HG03520 (cell line): Measurements from ENCODE around the gene ZNF599.
"Not testable (repeated sequence)": the region's sequence is repeated elsewhere in the genome, so short reads cannot be mapped to it uniquely, and the experiment has no call there.

Experiments used
- ATAC-seq: cut with Tn5 transposase; IDR thresholded peaks from one replicate; pipeline ENCODE4 v1.9.1; 2021; ENCODE audit warnings: mild to moderate bottlenecking, moderate library complexity; ENCODE audit not compliant: unreplicated experiment

ZNF599 gene

DNA sequence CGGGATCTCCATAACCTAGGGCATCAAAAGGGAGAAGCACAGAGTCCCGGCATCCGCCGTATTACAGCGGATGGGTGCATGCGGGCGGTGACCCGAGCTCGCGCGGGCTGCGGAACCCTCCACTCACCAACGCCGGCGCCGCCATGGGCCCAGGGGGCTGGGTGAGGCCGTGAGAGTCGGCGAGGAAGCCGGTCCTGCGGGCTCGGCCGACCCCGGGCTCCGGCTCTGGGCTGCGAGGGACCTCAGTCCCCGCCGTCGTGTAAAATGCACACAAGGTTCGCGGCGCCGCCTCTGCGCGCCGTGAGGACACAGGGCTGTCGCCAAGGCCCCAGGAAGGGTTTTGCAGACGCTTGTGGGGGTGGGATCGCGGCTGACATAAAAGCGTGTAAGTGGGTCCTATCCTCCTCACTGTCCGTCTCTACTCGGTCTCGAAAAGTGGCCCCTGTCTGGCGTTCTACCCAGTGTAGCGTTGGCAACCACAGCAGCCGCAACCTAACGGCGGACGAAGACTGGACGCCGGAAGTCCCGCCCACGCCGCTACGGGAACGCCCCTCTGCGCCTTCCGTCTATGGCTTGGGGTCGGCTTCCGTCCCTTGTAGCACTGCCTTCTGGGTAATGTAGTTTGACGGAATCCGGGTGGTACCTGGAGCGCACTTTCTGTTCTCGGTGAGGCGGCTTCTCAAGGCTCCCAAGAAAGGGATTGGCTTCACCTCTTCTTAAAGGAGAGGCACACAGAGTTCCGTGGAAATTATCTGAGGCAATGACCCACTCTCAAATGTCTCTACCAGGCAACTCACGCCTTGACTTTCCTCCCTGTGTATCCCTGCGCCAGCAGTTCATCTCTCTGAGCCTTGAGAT, at the start of gene ZNF599:
Gene ZNF599, minus strand, starts transcription at position 519 of the 858 bp plus-strand sequence. Its CDS starts 374 bp downstream, at position 145.
- peak; percentile 85 for ATAC-seq

DNA sequence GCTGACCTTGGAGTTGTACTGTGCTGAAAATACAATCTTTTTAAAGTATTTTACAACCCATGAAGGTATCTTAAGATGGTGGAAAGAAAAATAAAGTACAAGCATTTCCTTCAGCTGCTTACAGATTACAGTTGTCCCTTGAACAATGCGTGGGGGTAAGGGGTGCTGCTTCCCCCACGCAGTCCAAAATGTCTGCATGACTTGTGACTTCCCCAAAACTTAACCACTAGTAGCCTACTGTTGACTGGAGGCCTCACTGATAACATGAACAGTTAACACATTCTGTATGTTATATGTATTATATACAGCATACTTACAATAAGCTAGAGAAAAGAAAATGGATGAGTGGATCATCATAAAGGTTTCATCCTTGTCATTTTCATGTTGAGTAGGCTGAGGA, 45.3 kb upstream of the ZNF599 start:
- ATAC-seq, result no peak

DNA sequence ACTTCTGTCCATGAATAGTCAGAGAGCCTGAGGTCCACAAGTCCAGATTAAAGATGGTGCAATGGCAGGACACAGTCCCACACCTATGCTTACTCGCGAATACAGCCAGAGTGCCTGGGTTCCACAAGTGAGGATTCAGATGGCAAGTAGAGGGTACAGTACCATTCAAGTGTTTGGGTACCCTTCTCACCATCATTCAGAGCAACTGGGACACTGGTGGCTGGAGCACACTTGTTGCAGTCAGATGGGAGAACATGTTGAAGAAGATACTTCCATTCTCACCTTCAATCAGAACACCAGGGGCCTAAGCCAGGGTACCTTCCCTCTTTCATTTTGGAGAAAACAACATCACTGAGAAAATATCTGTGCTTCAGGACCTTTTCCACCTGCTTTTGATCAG, 43.7 kb upstream of the ZNF599 start:
- ATAC-seq, result no peak

DNA sequence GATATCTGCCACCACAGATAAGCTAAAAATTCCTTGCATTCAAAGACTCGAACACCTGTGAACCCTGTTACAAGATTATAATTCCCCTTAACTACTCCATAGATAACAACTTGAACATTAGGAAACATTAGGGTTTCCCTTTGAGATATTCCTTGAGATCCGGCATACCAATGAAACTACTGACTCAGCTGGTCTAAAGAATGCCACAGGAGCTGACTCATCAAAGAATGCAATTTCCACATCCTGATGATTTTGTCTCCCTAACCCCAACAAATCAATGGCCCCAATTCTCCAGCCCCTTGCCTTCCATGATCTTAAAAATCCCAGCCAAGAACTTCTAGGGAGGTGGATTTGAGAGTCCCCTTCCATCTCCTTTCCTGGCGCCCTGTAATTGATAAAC, 35.6 kb upstream of the ZNF599 start:
- no peak for ATAC-seq

DNA sequence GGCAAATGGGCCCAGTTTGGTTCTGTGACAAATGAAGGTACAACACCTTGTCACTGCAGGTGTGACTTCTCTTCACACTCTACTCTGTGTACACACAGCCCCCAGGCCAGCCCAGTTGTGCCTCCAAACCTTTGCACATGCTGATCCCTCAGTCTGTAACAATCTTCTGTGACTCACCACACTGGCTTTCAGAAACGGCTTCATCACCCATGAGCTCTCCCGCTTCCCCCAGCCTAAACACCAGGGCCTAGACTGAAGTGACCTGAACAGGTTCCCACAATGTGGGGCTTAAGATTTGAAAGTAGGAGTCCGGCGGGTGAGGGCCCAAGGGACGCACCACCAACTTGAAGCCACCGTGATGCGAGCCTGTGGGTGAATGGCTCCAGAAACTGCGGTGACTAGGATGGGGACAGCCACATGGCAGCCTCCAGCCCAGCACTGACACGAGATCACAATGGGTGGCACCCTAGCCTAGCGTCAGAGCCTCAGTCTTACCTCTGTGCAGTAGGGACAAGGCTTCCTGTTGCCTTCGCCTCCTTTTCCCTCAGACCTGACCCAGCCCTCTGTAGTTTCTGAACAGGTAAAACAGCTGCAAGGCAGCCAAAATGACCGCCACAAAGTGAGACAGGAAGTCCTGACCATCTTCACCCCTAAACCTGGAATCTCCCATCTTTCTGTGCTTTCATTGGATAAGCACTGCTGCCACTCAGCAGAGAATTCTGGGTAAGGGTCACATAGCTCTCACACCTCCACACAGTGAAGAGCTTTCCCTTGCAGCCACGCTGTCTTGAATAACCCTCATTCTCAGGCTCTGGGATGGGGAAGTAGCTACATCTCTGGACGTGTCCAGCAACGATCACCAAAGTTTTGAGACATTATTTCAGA, 34.2 kb upstream of the ZNF599 start:
- ATAC-seq, result no peak

DNA sequence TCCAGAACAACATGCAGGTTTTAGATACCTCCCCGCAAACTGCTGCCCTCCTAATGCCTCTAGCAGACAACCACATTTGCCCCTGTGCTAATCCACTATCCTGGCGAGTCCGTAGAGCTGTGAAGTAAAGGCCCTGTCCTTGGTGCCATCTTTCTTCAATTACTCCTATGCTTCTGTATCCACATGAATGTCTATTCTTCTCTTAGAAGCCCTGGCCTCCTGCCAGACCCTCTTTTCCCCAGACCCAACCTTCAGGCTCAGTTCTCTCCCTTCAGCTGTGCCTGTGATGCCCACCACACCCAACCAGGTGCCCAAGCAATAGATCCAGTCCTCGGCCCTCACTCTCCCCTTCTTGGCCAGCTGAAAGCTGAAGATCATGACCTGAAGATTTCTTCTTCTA, 31.1 kb upstream of the ZNF599 start:
- ATAC-seq, result no peak

GRCh38 chr19:34796953-34797352, 23.9 kb upstream of the ZNF599 start:
- ATAC-seq, result not testable (repeated sequence)

DNA sequence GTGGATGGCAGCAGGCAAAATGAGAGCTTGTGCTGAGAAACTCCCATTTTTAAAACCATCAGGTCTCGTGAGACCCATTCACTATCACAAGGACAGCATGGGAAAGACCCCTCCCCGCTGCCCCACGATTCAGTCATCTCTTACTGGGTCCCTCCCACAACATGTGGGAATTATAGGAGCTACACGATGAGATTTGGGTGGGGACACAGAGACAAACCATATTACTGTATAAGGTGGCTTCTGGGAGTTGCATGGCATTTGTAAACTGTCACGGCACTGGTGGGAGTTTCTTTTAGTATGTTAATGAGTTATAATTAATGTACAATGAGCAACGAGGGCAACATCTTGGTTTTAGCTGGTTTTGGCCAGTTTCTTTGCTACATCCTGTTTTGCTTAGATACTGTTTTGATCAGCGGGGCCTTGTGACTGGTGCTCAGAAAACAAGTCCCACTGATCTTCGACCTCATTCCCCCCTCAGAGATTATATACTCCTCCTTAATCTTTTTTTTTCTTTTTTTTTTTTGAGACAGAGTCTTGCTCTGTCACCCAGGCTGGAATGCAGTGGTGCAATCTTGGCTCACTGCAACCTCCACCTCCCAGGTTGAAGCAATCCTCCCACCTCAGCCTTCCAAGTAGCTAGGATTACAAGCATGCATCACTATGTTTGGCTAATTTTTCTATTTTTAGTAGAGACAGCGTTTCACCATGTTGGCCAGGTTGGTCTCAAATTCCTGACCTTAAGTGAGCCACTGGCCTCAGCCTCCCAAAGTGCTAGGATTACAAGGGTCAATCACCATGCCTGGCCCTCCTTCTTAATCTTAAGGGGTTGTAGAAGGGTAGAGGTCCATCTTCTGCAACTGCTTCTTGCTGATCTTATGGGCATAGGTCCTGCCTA, 21.3 kb upstream of the ZNF599 start:
- no peak for ATAC-seq

GRCh38 chr19:34793565-34793964, 20.6 kb upstream of the ZNF599 start:
- no peak for ATAC-seq

GRCh38 chr19:34788074-34788473, 15.1 kb upstream of the ZNF599 start:
- no peak for ATAC-seq

GRCh38 chr19:34787059-34787824, 14.2 kb upstream of the ZNF599 start:
- ATAC-seq, result no peak

DNA sequence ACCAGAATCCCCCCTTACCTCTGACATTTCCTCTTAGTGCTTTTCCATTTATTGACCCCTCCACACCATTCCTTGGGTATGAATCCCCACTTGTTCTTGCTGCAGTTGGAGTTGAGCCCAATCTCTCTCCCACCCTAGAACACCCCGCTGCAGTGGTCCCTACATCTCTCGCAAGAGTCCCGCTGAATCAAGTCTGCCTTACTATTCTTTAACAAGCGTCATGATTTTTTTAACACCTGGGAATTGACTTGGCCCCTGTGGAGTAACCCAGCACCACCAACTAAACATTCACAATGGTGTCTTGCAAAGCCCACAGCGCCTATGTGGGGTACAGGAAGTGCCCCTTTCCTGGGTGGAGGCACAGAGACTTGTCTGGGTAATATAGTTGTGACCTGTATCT, 13.2 kb upstream of the ZNF599 start:
- ATAC-seq, result no peak

DNA sequence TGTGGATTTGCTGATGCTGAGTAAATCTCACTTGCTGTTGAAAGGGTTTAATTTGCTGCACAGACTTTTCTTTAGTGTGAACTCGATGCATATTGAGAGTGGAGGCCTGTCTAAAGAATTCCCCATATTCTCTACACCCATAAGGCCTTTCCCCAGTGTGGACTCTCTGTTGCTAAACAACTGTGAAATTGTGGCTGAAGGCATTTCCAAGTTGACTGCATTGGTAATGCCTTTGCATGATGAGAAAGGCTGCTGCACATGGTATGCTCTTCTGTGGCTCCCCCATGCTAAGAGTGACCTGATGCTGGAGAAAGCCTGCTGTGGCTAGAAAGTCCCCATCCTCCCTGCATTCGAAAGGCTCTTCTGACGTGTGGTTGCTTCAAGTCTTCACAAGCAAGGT, 6.6 kb upstream of the ZNF599 start:
- ATAC-seq, result no peak

DNA sequence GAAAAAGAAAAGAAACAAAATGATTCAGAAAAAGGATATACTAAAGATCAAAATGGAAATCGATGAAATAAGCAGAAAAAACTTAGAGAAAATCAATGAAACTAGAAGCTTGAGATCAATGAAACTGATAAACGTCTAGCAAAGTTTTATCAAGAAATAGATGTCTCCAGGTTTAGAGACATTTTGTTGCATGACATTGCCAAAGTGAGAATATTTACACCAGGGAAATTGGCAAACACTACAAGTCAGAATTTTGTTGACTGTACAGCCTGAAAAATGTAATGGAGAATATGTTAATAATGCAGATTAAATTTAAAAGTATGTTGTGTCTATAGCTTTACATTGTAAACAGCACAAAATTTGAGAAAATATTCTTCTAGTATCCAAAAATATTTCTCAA, 5.3 kb upstream of the ZNF599 start:
- ATAC-seq, result no peak

- no peak for ATAC-seq
Observed at GRCh38 chr19:34774857-34775256, 1.8 kb upstream of the ZNF599 start.

DNA sequence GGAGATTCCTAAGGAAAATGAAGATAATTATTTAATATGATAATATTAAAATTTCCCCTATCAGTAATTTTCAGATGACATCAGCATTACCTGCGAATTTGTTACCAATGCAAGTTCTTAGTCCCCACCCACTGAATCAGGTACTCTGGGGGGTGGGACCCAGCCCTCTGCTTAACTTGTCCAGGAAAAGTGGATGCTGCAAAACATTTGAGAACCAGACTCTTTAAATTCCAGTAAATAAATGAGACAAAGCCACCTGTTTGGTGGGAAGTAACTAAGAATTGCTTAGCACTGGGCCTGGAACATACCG, 495 bp upstream of the ZNF599 start:
- ATAC-seq, result no peak

GRCh38 chr19:34767951-34768350, 5.1 kb downstream of the ZNF599 start:
- ATAC-seq, result no peak

DNA sequence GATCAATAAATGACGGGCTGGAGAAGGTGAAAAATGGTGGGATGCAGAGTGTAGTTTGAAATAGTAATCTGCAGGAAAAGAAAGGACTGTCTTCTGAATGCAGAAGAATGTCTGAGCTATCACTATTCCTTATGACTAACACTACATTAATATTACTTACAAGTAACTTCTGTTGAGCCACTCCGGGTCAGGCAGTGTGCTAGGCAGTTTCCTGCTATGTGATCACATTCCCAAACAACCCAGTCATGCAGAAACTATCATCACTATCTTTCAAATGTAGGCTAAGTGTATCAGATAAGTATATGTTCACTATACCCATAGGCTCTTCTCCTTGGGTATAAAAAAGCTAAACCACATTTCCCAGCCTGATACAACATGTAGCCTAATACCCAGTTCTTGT, 6.6 kb downstream of the ZNF599 start:
- no peak for ATAC-seq

GRCh38 chr19:34759218-34759917, 13.6 kb downstream of the ZNF599 start:
- ATAC-seq, result no peak

DNA sequence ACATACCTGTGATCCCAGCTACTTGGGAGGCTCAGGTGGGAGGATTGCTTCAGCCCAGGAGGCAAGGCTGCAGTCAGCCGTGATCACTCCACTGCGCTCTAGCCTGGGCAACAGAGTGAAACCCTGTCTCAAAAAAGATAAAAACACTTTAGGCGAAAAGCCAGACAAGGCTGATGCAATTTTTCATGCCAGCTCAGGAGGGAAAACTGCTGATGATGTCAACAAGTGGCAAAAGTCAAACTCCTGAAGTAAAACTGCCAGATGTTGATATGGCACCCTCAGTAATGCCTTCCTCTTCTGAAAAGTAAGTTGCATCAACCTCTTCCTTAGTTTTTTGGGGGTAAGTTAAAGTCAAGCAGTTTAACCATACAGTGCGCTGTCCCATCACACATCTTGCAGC, 15.6 kb downstream of the ZNF599 start:
- ATAC-seq, result no peak
